ENCODE results near the gene SF1. TPM values are rescaled to one million over a fixed set of nuclear protein-coding genes. Genes with fewer than 3 reads are reported as not detected.

The SF1 gene
- total RNA-seq, 1 experiment from 2014 or later: 360 TPM

DNA sequence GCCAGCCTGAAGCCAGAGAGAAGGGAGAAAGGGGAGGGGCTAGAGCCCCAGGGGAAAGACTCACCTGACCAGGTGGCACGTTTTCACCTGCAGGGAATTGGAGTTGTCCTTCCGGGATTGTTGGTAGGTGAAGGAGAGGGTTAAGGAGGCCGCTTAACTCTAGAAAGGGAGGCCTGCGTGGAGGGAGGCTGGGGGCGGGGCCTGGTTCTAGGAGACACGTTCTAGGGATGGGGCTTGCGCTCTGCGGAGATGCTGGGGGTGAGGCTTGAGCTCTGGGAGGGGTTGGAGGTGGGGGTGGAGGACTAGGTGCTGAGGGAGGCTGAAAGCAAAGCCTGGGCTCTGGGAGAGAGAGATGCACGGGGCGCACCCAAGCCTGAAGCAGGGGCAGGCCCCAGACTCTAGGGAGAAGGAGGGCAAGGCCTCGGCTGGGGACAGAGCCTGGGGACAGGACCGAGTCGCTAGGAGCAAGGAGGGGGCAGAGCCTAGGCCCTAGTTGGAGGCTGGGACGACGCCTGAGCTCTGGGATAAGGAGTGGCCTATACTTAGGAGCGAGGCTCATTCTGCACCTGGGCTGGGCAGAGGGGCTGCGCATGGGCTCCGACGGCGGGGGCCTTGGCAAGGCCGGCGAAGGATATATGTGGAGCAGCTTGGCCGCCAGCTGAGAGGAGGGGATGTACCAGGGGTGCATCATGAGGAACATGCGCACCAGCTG, 36.8 kb downstream of the SF1 start:
- H3K4me1 ChIP-seq (ENCODE audit: control insufficient read depth, insufficient read depth, low read length): peaks cover 13% of the 10 kb centered on the region
- intact Hi-C loops (cut with micrococcal nuclease; ENCODE audit: unreplicated experiment): no loop called here
- H3K36me3 ChIP-seq (ENCODE audit: control insufficient read depth, insufficient read depth, low read length): no peaks in the 10 kb centered on the region; the same call in 1 of the 2 replicates
- BruUV-seq (replicated peaks): no TSS peak
- ChIA-PET POLR2A (interaction anchor here (0.6 kb wide), 1 partner anchor 71 kb away, joined by 6 read pairs; no protein-coding TSS in a partner anchor), CTCF (interaction anchor here (0.6 to 0.7 kb wide), 2 partner anchors 33 to 53 kb away, joined by 3 to 4 read pairs; no protein-coding TSS in a partner anchor)
- in situ Hi-C loops (cut with HindIII; ENCODE audit: low pct_unique_long_range_greater_than_20kb, low sequenced_read_pairs): no loop called here
- no peak overlapping the region for H3K4me3 ChIP-seq (ENCODE audit: low read depth in 2 of 2, low read length in 2 of 2)
- TF ChIP-seq TCF7L2 (IDR thresholded peaks at IDR 0.05; ENCODE audit: low read depth, low read length) (no peak), POLR2AphosphoS5 (IDR thresholded peaks at IDR 0.05; ENCODE audit: low read depth, low read length) (no peak)
- TF ChIP-seq, protein P1, sequence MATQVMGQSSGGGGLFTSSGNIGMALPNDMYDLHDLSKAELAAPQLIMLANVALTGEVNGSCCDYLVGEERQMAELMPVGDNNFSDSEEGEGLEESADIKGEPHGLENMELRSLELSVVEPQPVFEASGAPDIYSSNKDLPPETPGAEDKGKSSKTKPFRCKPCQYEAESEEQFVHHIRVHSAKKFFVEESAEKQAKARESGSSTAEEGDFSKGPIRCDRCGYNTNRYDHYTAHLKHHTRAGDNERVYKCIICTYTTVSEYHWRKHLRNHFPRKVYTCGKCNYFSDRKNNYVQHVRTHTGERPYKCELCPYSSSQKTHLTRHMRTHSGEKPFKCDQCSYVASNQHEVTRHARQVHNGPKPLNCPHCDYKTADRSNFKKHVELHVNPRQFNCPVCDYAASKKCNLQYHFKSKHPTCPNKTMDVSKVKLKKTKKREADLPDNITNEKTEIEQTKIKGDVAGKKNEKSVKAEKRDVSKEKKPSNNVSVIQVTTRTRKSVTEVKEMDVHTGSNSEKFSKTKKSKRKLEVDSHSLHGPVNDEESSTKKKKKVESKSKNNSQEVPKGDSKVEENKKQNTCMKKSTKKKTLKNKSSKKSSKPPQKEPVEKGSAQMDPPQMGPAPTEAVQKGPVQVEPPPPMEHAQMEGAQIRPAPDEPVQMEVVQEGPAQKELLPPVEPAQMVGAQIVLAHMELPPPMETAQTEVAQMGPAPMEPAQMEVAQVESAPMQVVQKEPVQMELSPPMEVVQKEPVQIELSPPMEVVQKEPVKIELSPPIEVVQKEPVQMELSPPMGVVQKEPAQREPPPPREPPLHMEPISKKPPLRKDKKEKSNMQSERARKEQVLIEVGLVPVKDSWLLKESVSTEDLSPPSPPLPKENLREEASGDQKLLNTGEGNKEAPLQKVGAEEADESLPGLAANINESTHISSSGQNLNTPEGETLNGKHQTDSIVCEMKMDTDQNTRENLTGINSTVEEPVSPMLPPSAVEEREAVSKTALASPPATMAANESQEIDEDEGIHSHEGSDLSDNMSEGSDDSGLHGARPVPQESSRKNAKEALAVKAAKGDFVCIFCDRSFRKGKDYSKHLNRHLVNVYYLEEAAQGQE (IDR thresholded peaks at IDR 0.05; ENCODE audit: insufficient read depth in 1 of 2, low read depth in 2 of 2, low read length in 1 of 2): no peak
- TF ChIP-seq, protein P2, sequence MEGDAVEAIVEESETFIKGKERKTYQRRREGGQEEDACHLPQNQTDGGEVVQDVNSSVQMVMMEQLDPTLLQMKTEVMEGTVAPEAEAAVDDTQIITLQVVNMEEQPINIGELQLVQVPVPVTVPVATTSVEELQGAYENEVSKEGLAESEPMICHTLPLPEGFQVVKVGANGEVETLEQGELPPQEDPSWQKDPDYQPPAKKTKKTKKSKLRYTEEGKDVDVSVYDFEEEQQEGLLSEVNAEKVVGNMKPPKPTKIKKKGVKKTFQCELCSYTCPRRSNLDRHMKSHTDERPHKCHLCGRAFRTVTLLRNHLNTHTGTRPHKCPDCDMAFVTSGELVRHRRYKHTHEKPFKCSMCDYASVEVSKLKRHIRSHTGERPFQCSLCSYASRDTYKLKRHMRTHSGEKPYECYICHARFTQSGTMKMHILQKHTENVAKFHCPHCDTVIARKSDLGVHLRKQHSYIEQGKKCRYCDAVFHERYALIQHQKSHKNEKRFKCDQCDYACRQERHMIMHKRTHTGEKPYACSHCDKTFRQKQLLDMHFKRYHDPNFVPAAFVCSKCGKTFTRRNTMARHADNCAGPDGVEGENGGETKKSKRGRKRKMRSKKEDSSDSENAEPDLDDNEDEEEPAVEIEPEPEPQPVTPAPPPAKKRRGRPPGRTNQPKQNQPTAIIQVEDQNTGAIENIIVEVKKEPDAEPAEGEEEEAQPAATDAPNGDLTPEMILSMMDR (IDR thresholded peaks at IDR 0.05): no peak
- no peak overlapping the region for H3K27ac ChIP-seq (ENCODE audit: low read length)
- no peaks in the 10 kb centered on the region for H3K9me3 ChIP-seq (ENCODE audit: control insufficient read depth, insufficient read depth, low read depth, low read length)
- H3K27me3 ChIP-seq (ENCODE audit: control insufficient read depth, insufficient read depth, low read length): no peaks in the 10 kb centered on the region
- ATAC-seq (no peak), DNase-seq (ENCODE audit: low read depth, low spot score) (no peak)

DNA sequence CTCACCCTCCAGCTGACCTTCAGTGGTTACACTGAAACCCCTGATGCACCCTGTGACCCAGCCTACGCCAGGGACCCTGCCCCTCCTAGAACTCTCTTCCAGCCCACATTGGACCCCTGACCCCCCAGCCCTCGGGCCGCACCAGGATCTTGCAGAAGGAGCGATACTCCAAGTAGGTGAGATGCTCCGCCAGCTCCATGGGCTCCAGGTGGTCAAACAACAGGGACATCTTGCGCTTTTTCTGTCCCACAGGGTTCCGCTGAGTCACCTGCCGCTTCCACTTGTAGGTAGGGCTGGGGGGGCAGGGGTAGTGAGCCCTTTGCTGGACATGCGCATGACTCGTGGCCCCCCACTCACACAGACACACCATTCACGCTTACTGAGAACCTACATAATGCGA, 38.5 kb downstream of the SF1 start:
- Histone ChIP-seq H3K9me3 (ENCODE audit: control insufficient read depth, insufficient read depth, low read depth, low read length) (no peaks in the 10 kb centered on the region), H3K36me3 (ENCODE audit: control insufficient read depth, insufficient read depth, low read length) (no peaks in the 10 kb centered on the region; the same call in 1 of the 2 replicates), H3K4me3 (ENCODE audit: low read depth in 2 of 2, low read length in 2 of 2) (no peak overlapping the region), H3K27me3 (ENCODE audit: control insufficient read depth, insufficient read depth, low read length) (no peaks in the 10 kb centered on the region), H3K4me1 (ENCODE audit: control insufficient read depth, insufficient read depth, low read length) (peaks cover 7% of the 10 kb centered on the region), H3K27ac (ENCODE audit: low read length) (no peak overlapping the region)
- in situ Hi-C loops (cut with HindIII; ENCODE audit: low pct_unique_long_range_greater_than_20kb, low sequenced_read_pairs): no loop called here
- intact Hi-C loops (cut with micrococcal nuclease; ENCODE audit: unreplicated experiment): no loop called here
- no TSS peak for BruUV-seq (replicated peaks)
- TF ChIP-seq, protein P1 (IDR thresholded peaks at IDR 0.05; ENCODE audit: insufficient read depth in 1 of 2, low read depth in 2 of 2, low read length in 1 of 2): no peak
- no peak for TF ChIP-seq POLR2AphosphoS5 (IDR thresholded peaks at IDR 0.05; ENCODE audit: low read depth, low read length)
- no peak for TF ChIP-seq TCF7L2 (IDR thresholded peaks at IDR 0.05; ENCODE audit: low read depth, low read length)
- no peak for TF ChIP-seq SIN3A (IDR thresholded peaks at IDR 0.05; ENCODE audit: borderline replicate concordance, insufficient read depth, low read depth, low read length)
- TF ChIP-seq, protein P2 (IDR thresholded peaks at IDR 0.05): no peak
- CTCF ChIA-PET: no interaction called here
- ATAC-seq (no peak), DNase-seq (ENCODE audit: low read depth, low spot score) (no peak)
- POLR2A ChIA-PET: no interaction called here
